HG03060 (cell line): Measurements from ENCODE around the gene CTU1.
A peak's percentile ranks its signal among the peaks of the same experiment; 100 is the strongest.
"Not testable (repeated sequence)": the region's sequence is repeated elsewhere in the genome, so short reads cannot be mapped to it uniquely, and the experiment has no call there.

Experiments used
- ATAC-seq: cut with Tn5 transposase; IDR thresholded peaks from one replicate; pipeline ENCODE4 v1.9.1; 2021; ENCODE audit warnings: low read depth, moderate number of reproducible peaks; ENCODE audit not compliant: unreplicated experiment

The CTU1 gene

GRCh38 chr19:51108066-51108804 is at the start of gene CTU1:
Gene CTU1 (minus strand): TSS chr19:51108409. CDS start chr19:51104569, 3,840 bp downstream.
- ATAC-seq = peak; percentile 93

GRCh38 chr19:51157265-51157664 is 49.1 kb upstream of the CTU1 start:
- no peak for ATAC-seq

GRCh38 chr19:51156710-51157109 is 48.5 kb upstream of the CTU1 start:
- ATAC-seq = no peak

- ATAC-seq = no peak
Observed at GRCh38 chr19:51150627-51151026, 42.4 kb upstream of the CTU1 start.

- ATAC-seq = no peak
Observed at GRCh38 chr19:51148580-51148979, 40.4 kb upstream of the CTU1 start.

GRCh38 chr19:51147663-51148062 is 39.5 kb upstream of the CTU1 start:
- ATAC-seq = no peak

GRCh38 chr19:51146751-51147150 is 38.5 kb upstream of the CTU1 start:
- no peak for ATAC-seq

GRCh38 chr19:51145916-51146493 is 37.8 kb upstream of the CTU1 start:
- no peak for ATAC-seq

- ATAC-seq = no peak
Observed at GRCh38 chr19:51144482-51145045, 36.4 kb upstream of the CTU1 start.

- ATAC-seq = no peak
Observed at GRCh38 chr19:51143486-51143885, 35.3 kb upstream of the CTU1 start.

GRCh38 chr19:51142809-51143475 is 34.7 kb upstream of the CTU1 start:
- ATAC-seq = not testable (repeated sequence)

GRCh38 chr19:51142119-51142518 is 33.9 kb upstream of the CTU1 start, which contains the start of gene SIGLEC7:
Gene SIGLEC7 (plus strand): TSS chr19:51142301. CDS start chr19:51142370, 69 bp downstream.
- ATAC-seq = no peak

- ATAC-seq = no peak
Observed at GRCh38 chr19:51141181-51141580, 33.0 kb upstream of the CTU1 start.

- no peak for ATAC-seq
Observed at GRCh38 chr19:51140441-51140840, 32.2 kb upstream of the CTU1 start.

- ATAC-seq = no peak
Observed at GRCh38 chr19:51139299-51140014, 31.2 kb upstream of the CTU1 start.

GRCh38 chr19:51138549-51138979 is 30.4 kb upstream of the CTU1 start:
- ATAC-seq = no peak

- no peak for ATAC-seq
Observed at GRCh38 chr19:51137792-51138425, 29.7 kb upstream of the CTU1 start.

GRCh38 chr19:51136851-51137551 is 28.8 kb upstream of the CTU1 start:
- no peak for ATAC-seq

- no peak for ATAC-seq
Observed at GRCh38 chr19:51135986-51136762, 28.0 kb upstream of the CTU1 start.
